Transverse colon (tissue), 3 donors: ENCODE measurements around the gene TWIST1.

Experiments
- CTCF ChIP-seq, 5 experiments: fragments of 200-600 bp in 3 of 5; fragments of 450-650 bp in 2 of 5; sonication (generic) in 3 of 5; IDR thresholded peaks; 1 replicate in 2 of 5; 2 replicates in 3 of 5; pipeline ENCODE4 v1.5.1; 2016 to 2017; ENCODE audit warnings: antibody characterized with exemption in 5 of 5, inconsistent platforms in 3 of 5, mild to moderate bottlenecking in 2 of 5, moderate library complexity in 1 of 5
- EP300 ChIP-seq: sonication (generic); formaldehyde crosslinking; IDR thresholded peaks from one replicate; pipeline ENCODE4 v1.6.1; 2017; ENCODE audit warnings: antibody characterized with exemption, low read depth
- POLR2A ChIP-seq: fragments of 450-650 bp; IDR thresholded peaks from one replicate; pipeline ENCODE4 v1.6.1; 2016; ENCODE audit warnings: antibody characterized with exemption, mild to moderate bottlenecking, moderate library complexity

DNA sequence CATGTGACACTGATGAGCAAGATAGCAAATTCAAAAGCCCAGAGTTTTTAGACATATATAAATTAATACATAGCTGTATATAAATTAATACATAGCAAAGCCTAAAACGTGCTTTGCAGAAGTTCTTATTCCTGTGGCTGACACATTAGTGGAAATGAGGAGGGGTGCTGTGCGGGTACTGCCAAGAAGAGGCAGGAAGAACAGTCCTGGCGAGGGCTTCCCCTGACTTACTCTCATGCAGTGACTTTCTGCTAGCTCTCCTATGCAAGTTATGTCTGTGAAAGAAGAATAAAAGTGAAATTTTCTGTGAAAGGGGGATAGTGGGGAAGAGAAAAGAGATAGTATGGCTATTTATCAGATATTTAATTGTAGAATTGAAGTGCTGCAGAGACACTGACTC lies 27.6 kb downstream of the TWIST1 start:
- TF ChIP-seq CTCF (IDR thresholded peaks at IDR 0.05): no peak
- TF ChIP-seq EP300: no peak
- TF ChIP-seq POLR2A: no peak
